Measurements from ENCODE around the gene DHRS12.
A peak's percentile ranks its signal among the peaks of the same experiment; 100 is the strongest.
"Not testable (repeated sequence)": the region's sequence is repeated elsewhere in the genome, so short reads cannot be mapped to it uniquely, and the experiment has no call there.

The DHRS12 gene

DNA sequence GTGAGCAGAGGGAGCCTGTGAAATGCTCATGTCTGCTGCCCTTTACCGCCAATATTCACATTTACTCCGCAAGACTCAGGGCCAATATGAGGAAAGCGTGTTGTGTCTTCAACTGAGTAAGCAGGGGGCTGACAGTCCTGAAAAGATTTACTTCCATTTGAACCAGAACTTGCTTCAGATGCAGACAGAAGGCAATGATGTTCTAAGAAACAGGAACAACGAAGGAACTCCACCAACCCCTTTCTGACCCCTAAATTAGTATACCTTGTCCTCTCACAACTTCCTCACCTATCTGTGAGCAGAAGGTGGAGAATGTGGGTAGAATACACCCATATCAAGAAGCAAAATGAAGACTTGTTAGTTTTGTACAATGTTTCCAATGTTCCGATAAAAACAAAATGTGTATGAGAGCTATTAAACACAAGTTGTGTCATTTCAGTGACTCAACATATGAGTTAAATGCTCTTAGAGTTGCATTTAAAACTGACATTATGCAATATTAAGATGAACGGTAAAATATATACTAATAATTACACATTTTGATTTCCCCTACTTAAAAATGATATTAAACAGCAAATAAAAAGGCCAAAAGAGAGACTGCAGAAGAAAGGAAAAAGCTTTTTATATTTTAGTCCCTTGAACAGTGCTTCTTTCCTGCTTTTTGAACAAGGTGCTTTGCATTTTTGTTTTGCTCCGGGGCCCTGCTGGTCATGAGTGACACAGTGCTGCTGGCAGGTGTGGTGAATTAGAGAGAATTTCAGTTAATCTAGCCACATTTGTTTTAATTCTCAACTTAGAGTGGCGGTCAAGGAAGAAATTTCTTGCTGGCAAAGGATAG lies 25.0 kb upstream of the DHRS12 start:
- DNase-seq (ENCODE audit: low spot score): no peak

DNA sequence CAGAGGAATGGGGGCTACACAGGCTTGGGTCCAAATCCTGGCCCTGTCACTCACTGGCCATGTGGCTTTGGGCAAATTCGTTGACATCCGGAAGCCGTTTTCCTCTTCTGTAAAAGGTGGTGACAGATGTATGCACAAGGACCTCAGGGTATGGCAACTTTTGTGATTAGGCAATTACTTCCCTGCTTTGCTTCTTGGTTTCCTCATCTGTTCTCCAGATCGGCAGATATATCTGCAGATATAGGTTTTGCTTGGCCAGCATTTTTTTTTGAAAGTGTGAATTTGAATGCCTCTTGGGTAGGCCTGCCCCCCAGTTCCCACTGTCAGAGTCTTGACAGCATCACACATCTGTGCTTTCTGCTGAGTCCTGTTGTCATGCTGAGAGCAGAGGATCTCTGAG lies 23.3 kb upstream of the DHRS12 start:
- DNase-seq (ENCODE audit: low spot score): no peak

DNA sequence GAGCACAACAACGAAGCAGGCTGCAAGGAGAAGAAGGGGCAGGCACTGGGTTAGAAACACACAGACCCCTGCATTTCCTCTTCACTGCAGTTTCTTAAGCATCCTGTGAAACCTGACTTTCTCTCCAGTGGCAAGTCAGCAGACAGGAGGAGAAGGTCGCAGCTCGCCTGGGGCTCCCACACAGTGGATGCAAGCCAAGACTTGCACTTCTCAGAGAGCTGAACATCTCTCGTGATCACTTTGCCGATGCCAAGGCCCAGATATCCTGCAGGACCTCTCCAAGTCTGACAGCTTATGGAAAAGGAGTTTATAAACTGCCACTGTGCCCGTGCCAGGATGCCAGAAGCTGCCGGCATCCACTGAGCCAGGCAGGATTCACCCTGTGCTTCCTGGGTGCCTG lies 22.6 kb upstream of the DHRS12 start:
- DNase-seq (ENCODE audit: low spot score): no peak

DNA sequence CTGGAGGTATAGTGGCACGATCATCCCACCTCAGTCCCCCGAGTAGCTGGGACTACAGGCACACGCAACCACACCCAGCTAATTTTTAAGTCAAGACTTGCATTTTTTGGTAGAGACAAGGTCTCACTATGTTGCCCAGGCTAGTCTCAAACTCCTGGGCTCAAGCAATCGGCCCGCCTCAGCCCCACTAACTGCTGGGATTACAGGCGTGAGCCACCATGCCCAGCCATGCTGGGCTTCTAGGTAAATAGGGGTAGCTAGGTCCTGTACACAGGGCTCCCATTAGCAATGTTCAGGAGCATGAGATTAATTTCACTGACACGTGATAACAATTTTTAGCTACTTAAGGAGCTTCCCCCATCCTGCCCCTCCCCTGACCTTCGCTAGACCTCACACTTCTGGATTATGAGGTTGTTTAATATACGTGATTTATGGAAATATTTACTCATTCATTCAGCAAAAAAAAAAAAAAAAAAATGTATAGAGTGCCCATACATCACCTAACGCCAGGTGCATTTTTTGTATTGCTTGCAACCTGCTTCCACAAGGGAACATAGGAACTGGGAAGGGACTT lies 21.8 kb upstream of the DHRS12 start:
- no peak for DNase-seq (ENCODE audit: low spot score)

- DNase-seq (ENCODE audit: low spot score): peak; percentile 12
Measured at GRCh38 chr13:51825165-51825592, 21.2 kb upstream of the DHRS12 start.

DNA sequence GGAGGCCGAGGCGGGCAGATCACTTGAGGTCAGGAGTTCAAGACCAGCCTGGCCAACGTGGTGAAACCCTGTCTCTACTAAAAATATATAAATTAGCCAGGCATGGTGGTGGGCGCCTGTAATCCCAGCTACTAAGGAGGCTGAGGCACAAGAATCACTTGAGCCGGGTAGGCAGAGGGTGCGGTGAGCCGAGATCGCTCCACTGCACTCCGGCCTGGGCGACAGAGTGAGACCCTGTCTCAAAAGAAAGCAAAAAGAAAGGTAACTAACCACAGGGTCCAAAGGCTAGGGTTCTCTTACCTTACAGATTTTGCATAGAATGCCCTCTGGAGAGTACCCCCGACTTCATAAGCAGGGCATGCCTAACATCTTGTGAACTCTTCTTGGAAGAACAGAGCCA lies 20.7 kb upstream of the DHRS12 start:
- not testable (repeated sequence) for DNase-seq (ENCODE audit: low spot score)

DNA sequence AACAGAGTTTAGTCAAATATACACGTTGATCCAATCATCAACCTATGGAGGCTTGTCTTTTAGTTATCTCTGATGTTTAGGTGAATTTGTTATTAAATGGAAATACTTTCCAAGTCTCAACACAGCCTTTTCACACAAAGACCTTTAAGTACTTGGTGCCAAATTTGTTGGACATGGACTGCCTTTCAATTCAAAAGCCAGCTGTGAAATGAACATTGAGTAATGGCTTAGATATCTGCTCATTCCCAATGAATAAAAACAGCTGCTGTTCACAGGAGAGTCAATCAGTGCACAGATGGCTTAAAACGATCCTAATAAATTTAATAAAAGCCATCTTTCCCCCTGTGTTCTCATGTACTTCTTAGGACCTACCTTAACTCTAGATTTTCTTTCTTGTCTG lies 19.9 kb upstream of the DHRS12 start:
- no peak for DNase-seq (ENCODE audit: low spot score)

- DNase-seq (ENCODE audit: low spot score): no peak
Measured at GRCh38 chr13:51823359-51823758, 19.4 kb upstream of the DHRS12 start.

DNA sequence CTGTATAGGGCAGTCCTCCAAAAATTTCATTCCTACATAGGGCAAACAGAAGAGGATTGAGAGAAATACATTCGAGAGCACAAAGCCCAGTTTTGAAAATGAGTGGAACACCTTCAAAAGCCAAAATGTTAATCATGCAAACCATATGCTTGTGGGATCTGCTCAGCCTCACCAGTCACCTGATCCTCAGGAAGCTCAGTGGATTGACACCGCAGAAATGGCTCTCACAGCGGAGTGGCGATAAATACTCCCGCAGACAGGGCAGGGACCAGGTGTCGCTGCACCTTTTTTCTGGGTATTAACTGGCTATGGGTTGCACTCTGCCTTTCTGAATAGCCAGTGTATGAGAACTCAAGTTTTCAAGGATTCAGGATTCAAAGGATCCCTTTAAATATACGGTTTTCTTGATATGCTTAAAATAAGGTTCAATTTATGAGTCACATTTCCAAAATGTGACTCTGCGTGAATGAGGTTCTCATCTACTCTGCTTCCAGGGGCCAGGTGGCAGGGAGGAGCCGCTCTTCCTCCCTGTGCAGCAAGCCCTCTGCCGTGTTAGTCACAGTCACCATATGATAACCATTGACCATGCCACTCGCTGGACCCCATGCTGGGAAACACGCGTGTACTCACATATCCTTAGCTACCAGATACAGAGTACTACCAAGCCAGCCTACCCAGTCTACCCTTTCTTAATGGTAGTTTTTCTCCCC lies 18.3 kb upstream of the DHRS12 start:
- no peak for DNase-seq (ENCODE audit: low spot score)

DNA sequence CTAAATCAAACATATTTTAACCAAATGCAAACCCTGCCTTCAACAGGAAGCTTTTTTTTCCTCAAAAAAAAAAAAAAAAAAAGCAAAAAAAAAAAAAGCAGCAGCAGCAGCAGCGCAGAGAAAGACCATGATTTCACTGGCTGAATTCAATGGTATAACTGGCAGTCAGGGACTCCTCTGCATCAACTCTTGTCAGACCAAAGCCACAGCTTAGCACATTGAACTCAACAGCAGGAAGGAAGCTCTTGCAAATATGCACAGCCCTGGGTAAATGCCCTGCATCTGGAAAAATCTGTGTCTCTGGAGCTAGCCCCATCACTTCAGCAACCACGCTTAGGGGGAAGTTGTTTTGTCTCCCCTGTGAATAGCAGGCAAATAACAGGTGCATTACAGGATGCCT lies 17.6 kb upstream of the DHRS12 start:
- no peak for DNase-seq (ENCODE audit: low spot score)

DNA sequence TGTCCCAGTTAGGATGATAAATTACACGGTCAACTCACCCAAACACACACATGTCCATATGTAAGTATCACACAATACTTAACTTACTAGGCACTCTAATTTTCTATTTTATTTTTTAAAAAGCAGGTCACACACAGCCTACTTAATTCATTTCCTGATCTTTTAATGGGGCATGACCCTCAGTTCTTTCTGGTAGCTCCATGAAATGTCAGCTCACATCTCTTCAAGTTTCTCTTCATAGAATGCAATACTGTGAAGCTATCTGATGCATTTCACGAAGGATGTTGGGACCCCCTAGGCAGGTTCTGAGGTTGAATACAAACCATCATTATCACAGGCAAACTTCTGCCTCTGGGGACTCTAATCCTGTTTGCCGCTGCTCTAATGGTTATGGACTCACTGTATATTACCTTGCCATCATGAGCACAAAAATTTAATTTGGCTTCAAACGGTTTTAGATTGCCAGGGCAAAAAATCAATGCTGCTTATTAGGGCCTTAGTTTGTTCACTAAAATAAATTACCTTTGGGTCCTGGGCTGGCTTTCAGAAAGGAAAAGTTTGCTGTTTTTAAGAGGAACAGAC lies 16.1 kb upstream of the DHRS12 start:
- DNase-seq (ENCODE audit: low spot score): no peak

DNA sequence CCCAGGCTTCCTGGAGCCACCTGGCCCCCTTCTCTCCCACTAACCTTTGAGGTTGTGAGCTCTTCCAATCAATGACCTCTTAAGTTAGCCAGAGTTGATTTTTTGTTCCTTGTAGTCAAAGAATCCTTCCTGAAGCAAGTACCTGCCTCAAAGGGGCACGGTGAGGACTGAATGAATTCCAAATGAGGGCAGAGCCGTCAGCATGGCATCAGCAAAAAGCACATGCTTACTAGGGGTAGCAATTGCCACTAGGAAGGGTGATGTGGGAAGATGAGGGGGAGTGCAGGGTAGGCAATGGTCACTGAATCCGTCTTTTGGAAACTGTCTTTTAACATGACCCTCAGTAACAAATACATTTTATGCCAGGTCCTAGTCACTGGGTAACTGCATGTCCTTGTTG lies 15.6 kb upstream of the DHRS12 start:
- no peak for DNase-seq (ENCODE audit: low spot score)

- DNase-seq (ENCODE audit: low spot score): peak; percentile 40
Measured at GRCh38 chr13:51818781-51819511, 15.0 kb upstream of the DHRS12 start.

- no peak for DNase-seq (ENCODE audit: low spot score)
Measured at GRCh38 chr13:51818276-51818675, 14.3 kb upstream of the DHRS12 start.

- DNase-seq (ENCODE audit: low spot score): no peak
Measured at GRCh38 chr13:51817717-51818116, 13.8 kb upstream of the DHRS12 start.

DNA sequence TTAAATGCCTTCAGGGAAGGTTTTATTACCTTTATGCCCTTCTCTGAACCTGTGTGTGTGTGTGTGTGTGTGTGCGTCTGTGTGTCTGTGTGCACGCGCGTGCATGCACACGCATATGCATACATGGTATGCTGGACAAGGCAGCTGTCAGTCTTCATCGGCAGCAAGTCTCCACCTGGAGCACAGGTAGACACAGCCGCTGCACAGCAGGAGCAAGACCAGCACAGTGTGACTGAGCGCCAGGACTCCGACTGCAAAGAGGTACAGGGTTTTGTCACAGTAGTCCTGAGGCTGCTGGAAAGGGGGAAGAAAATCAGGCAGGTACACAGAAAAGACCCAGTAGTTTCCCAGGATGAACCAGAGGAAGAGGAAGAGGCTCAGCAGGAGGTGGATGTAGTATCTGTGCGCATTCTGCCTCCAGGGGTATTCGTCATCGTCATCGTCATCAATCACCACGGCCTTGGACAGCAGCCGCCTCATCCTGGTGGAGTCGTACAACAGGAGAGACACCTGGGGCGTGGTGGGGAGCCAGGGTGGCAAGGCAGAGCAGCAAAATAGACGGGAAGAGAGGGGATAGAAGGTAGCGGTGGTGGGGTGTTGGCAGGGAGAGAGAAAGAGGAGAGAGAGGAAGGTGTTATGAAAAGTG lies 12.8 kb upstream of the DHRS12 start:
- no peak for DNase-seq (ENCODE audit: low spot score)

- no peak for DNase-seq (ENCODE audit: low spot score)
Measured at GRCh38 chr13:51815848-51816247, 11.9 kb upstream of the DHRS12 start.

GRCh38 chr13:51814825-51815650 lies 11.1 kb upstream of the DHRS12 start:
- DNase-seq (ENCODE audit: low spot score): peak; percentile 78

DNA sequence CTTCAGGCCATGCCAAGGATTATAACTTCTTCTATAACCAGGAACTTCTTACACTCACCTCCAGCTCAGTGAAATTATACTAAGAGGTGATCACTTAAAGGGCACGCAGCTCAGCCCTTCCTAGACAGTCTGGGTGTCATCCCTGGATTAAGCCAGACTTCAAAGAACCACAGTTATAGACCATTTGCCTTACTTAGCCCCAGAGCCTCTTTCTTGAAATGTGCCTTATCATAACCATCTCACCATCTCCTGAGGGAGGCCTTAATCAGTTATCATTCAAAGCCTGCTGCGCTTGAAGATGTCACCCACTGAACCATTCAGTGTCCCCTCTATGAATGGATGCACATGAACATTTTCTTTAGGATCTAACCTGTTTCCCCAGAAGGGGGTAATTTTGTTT lies 10.1 kb upstream of the DHRS12 start:
- no peak for DNase-seq (ENCODE audit: low spot score)

GRCh38 chr13:51811920-51812451 lies 8.0 kb upstream of the DHRS12 start:
- no peak for DNase-seq (ENCODE audit: low spot score)
